Amniotic epithelial cell (primary cell): ENCODE data around the gene C21orf91.

Experiments
- DNase-seq: peaks from one replicate; pipeline ENCODE4 v3.0.0-alpha.2; 2010; ENCODE audit warnings: low read depth

Gene C21orf91

DNA sequence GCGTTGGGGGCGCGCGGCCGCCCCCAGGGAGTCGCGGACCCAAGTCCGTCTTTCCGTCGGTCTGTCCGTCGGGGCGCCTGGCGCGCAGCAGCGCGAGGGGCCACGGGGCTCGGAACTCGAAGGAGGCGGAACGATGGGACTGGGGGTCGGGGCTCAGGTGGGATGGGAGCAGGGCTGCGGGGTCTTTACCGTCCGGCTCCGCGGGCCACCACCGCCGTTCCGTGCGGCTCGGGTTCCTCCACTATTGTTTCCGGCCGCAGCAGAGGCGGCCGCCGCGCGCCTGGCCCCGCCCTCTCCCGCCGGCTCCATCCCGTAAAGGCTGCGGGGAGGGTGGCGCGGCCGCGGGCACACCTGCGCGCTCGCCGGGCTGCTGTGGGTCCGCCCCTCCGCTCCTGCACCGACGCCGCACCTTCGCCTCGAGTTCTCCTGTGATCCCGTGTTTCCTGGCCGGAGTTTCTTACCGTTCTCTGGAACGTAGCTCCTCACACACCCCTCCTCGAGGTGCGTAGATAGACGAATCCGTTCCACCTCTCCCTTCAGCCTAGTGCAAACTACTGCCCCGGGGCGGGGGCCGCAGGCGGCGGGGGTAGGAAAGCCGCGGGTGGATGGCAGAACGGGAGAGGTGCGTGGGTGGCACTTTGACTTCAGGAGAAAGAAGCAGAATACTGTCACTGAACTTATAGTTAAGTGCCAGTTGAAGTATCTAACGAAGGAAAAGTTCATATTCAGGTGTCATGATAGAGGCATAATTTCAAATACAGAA, at the start of gene C21orf91:
Gene C21orf91, minus strand, starts transcription at position 243 of the 763 bp plus-strand sequence. CDS start 1,038 bp downstream, outside the sequence.
- peak; percentile 86 for DNase-seq

DNA sequence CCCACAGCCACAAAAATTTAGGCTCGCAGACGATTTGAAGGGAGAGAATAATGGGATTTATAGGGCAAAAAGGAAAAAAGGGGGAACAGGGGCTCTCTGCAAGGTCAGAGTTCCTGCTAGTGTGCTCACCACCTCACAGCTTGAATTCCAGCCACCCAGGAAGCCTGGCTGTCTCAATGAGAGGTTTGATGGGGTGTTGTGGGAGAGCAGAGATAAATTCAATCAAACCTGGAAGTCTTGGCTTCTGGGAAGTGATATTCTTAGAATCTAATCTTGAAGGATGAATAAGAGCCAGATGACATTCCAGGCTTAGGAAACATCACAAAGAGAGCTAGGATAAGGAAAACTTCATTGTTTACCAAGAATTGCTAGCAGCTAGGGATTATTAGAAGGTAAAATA, 47.4 kb upstream of the C21orf91 start:
- DNase-seq, result no peak

DNA sequence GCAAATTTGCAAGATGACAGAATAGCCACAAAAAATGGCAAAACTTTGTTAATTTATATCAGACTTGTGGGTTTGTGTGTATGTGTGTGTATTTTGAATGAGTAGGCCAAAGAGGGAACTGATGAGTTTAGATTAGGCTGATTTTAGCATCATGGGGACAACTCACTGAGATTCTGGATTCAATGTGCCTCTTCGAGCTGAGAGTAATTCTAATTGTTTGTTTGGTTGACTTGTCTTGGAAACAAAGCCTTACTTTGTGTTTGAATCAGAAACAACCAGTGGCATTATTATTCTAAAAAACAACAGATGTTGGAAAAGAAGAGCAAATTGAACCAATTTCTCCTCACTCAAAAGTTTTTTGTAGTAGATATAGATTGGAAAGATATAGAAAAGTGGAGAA, 40.5 kb upstream of the C21orf91 start:
- no peak for DNase-seq

DNA sequence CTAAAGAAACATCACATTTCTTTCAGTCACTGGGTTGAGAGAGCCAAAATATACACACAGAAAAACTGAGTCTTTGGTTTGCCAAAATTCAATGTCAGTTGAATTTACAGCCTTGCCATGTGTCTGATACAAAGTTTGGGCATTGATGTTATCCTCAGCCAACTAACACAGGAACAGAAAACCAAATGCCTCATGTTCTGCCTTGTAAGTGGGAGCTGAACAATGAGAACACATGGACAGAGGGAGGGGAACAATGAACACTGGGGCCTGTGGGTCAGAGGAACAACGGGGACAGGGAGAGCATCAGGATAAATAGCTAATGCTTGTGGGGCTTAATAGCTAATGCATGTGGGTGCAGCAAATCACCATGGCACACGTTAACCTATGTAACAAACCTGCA, 39.6 kb upstream of the C21orf91 start:
- no peak for DNase-seq

DNA sequence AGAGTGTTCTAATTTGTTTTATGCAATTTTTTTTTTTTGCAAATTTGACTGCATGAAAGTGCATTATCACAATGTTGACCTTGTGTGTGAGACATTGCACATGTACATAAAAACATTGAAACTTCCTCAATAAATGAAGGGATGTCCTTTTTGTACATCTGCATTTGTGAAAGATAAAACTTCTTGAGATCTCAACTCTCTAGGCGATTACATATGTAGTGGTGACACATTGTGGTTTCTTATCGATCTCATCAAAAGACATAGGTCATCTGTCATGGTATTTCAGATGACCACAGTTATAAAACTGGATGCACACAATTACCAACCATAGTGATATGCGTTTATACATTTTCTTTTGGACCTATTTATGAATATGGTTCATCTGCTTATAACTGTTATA, 35.6 kb upstream of the C21orf91 start:
- DNase-seq, result no peak

DNA sequence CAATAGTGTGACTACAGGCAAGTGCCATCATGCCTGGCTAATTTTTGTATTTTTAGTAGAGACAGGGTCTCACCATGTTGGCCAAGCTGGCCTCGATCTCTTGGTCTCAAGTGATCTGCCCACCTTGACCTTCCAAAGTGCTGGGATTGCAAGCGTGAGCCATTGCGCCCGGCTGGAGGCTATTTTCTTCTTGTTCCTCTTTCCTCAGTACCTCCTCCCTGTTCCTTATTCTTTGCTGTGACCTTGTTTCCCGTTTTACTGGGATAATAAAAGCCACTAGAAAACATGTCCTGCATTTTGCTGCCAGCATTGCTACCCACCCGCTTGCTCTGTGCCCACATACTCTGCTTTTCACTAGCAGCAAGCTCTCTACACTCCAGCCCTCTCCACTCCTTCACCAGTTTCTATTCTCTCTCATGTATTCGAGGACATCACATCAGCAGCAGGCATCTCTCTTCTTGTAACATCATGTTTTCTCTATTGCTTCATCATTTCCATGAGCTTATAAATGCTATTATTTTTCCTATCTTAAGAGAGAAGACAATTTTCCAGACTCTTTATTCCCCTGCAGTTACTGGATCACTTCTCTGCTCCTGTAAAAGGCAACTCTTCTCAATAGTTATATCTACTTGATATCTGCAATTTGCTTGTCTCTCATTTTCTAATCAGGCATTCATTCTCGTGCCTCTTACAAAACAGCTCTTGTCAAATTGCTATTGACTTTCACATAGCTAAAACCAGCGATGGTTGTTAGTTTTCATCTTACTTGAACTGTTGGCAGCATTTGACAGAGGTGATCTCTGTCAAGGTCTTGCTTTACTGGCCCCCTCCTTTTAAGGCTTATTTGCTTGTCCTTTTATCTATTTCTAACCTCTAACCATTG, 34.5 kb upstream of the C21orf91 start:
- DNase-seq, result no peak

DNA sequence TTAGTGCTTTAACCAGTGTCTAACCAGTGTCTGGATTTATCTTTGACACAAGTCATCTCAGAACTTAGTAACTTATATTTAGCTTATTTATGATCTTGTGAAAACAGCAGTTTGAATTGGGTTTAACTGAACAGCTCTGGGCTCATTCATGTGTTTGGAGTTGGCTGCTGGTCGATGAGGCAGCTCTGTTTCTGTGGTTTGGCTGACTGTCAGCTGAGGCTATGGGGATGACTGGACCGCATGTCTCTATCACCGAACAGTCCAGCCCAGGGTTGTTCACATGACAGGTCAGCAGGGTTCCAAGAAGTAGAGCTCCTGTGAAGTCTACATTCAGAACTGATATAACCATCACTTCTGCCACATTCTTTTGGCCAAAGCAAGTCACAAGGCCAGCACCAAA, 29.1 kb upstream of the C21orf91 start:
- peak; percentile 91 for DNase-seq

DNA sequence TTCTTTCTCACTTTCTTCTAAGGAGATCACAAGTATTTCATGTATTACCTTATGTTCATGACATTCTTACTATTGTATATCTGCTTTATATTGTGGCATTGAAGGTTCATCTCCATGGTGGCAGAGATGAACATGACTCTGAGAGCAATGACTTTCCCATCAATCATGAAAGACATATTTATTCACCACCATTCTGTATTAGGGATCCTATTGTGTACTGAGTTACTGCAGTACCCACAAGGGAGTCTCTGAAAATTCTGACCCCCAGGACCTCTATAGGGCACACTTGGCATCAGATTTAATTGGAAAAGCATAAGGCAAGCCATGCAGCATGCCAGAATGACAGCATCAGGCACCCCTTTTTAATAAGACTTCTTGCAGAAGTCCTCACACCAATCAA, 21.9 kb upstream of the C21orf91 start:
- no peak for DNase-seq

DNA sequence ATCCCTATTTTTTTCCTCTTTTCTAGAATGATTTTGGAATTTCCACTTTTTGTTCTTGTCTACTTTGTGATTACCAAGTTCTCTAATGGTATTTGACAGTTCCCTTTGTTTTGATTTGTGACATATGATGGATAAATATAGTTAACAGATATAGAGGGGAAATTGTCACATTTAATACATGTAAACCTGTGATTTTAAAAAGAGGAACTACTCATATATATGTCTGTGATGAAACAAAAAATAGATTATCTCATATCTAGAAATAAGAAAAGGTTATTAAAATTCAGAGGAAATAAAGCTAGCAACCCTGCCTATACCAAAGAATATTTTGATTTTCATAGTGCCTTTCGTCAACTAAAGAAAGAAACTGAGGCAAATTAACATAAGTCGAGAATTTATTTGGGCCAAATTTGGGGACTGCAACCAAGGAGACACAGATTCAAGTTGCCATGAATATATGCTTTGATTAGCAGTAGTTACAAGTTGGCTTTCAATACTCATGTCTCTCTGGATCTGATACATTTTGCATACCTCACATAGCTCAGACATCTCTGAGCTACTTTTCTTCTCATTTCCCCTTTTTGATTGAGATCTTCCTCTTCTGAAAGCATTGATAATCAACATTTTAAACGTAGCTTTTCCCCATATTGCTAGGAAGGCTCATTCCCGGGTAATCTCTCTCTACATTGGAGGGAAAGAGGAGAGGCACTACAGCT, 15.6 kb upstream of the C21orf91 start:
- no peak for DNase-seq

DNA sequence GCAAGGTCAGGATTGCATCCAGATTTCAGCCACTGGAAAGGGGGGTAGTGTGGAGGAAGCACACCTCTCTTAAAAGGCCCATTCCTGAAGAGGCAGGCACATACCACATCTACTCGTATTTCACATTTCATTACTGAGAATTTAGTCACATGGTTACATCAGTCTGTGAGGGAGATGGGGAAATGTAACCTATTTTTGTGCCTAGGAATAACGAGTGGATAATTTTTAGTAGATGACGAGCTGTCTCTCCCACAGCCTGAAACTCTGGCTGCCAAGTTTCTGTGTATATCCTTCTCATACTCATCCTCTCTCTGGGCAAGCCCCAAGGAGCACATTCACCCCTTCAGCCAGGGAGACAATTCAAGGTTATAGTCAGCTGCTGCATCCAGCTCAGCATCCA, 10.3 kb upstream of the C21orf91 start:
- peak; percentile 7 for DNase-seq

DNA sequence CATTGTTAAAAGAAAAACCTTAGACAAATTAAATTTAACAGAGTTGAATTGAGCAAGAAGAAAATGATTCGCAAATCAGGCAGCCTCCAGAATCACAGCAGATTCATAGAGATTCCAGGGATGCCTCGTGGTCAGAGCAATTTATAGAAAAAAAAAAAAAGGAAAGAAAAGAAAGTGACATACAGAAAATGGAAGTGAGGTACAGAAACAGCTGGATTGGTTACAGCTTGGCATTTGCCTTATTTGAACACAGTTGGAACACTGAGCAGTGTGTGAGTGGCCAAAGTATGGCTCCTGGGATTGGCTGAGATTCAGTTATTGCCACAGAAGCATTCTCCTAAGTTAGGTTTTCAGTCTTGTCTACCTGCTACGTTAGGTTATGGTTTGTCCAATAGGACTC, 9.1 kb upstream of the C21orf91 start:
- peak; percentile 27 for DNase-seq

DNA sequence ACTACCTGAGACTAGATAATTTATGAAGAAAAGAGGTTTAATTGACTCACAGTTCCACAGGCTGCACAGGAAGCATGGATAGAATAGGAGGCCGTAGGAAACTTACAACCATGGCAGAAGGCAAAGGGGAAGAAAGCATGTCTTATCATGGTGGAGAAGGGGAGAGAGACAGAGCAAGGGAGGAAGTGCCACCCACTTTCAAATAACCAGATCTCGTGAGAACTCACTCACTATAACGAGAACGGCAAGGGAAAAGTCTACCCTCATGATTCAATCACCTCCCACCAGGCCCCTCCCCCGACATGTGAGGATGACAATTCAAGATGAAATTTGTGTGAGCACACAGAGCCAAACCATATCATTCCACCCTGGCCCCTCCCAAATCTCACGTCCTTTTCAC, 4.7 kb upstream of the C21orf91 start:
- no peak for DNase-seq

DNA sequence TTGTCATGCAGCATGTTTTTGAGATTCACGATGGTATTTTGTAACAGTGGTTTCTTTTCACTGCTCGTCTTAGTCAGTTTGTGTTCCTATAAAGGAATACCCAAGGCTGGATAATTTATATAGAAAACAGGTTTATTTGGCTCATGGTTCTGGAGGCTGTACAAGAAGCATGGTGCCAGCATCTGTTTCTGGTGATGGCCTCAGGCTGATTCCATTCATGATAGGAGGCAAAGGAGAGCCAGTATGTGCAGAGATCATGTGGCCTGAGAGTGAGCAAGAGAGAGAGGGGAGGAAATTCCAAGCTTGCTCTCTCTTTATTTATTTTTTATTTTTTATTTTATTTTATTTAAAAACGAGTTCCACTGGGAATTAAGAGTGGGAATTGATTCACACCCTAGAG, 2.0 kb upstream of the C21orf91 start:
- DNase-seq, result no peak

DNA sequence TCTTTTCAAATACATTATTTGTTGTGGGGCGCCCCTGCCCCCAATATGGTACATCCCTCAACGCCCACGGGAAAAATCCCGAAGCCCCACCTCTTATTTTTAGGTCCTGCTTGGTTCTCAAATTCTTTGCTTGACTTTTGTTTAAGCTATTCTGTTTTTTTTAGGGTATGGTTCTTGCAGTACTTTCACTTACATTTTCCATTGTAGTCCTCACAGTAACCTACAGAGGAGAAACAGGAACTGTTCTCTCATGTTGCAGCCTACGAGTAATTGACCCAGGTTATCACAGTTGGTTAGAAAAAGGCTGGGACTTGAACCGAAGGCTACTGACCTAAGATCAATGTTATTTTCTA, 697 bp upstream of the C21orf91 start:
- no peak for DNase-seq

DNA sequence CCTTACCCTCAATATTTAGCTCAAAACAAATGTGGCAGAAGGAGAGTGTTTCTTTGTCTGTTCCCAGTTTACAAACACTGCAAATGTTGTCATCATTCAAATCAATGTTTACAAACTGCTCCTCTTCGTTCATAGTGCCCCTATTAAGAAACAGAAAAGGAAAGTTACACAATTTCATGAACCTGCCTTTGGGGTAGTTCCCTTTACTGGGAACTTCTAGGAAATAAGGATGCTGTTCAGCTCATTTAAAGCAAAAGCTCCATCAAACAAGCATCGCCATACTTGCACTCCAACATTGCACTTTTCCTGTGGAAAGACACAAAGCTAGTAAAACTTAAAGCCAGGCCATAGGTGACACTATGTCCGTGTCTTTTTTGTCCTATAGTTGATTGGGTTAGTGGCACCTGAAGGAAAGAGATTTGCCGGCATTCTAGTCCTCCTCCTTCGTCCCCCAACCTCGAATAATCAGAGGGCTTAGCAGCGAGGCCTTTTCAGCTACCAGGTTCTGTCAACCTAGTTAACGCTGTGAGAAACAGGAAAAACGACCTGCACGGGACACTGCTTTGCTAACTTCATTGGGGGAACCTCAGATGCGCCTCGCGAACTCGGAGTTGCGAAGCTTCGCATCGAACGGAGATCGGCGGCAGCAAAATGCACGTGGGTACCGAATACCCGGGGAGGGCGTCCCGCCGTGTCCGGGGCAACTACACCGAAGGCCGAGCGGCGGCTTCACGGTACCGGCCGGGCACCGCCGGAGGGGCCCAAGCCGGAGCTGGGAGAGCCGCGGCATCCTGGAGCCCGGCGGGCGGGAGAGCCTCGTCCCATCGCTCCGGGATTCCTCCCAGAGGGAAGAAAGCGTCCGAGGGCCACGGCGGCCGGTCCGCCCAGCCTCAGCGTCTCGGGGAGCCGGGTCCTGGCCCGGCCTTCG, 706 bp downstream of the C21orf91 start:
- peak; percentile 52 for DNase-seq

DNA sequence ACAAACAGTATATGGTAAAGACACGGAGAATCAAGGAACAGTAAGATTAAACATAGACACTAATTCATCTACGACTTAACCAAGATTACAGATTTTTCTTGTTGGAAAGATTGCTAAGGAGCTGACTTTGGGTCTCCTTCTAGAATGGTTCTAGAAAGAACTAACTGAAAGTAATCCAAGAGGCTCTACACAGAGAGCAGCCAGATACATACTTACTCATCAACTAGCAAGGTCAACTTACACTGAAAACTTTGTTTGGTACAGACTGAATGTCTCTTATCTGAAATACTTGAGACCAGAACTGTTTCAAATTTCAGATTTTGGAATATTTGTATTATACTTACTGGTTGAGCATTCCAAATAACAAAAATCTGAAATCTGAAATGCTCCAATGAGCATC, 5.8 kb downstream of the C21orf91 start:
- peak; percentile 17 for DNase-seq

DNA sequence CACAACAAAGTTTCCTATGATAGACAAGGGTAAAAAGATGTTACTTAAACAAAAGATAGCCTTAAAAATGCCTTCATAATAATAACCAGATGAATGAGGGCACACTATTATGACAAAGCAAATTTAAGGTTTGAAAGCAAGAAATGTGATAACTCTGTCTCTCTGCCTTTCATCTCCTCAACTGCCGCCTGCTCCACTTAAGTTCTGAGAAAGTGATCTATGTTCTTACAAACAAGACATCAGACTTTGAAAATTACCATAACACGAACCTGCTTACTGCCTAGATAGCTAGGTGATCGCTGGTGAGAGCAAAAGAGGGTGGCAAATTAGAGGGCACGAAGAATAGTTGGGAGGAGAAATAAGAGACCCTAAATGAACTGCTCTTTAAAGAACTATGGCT, 13.2 kb downstream of the C21orf91 start:
- DNase-seq, result no peak

DNA sequence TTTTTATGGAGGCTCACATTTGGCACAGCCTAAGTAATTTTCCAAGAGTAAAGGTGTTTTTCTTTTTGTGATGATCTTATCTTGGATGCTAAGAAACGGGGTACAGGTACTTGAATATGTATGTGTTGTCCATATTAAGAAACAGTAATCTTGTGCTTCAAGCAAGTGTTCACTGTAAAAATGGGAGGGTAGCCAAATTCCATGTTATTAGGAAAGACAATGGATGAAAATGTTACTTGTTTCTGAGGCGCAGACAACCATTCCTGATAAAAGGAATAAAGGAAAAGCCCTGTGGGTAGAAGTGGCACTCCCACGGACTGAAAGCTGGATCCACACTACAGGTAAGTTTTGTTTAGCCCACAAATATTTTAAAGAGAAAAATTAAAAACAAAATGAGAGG, 15.6 kb downstream of the C21orf91 start:
- no peak for DNase-seq

DNA sequence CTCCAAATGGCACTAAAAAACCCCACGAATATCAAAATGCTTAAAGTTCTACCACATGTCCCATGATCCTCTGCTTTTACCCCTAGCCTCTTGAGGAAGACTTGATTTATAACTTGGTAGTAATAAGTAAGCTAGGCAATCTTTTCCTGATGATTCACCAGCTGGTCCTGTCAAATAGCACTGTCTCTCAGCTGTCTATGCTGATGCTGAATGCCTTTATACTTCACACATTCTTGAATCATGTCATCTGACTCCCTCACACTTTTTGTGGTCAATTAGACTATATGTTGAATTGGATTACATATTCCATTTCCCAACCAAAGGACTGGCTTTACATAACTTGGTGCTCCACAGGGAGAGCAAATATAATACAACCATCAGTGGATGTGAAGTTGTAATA, 16.6 kb downstream of the C21orf91 start:
- DNase-seq, result peak; percentile 87

DNA sequence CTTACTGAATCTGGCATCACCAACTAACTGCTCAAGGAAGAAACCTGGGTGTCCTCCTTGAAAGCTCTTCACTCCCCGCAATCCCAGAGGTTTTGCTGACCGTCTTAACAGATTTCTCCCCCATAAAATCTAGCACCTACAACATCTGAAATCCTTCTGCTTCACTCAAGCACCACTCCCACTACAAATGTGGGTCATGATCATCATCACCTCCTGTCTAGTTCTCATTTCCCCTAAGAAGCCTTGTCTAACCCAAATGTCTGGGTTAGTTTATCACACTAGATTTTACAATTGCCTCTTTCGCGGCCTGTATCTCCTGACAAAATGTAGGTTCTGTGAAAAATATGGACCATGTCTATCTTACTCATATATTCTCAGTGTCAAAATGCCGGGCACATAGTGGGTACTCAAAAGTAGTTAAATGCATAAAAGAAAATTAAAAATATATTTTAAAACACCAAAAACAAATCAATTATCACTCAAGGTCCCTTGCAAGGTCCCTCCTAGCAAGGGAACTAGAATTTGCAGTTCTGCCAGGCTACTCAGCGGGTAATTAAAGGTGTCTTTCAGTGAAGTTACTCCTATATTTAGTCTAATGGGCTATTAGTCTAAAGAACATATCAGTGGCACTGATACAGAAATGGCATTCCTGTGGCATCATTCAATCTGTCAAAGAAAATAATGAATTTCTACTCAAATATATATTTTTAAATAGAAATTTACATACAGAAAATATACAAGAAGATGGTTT, 19.6 kb downstream of the C21orf91 start:
- no peak for DNase-seq

DNA sequence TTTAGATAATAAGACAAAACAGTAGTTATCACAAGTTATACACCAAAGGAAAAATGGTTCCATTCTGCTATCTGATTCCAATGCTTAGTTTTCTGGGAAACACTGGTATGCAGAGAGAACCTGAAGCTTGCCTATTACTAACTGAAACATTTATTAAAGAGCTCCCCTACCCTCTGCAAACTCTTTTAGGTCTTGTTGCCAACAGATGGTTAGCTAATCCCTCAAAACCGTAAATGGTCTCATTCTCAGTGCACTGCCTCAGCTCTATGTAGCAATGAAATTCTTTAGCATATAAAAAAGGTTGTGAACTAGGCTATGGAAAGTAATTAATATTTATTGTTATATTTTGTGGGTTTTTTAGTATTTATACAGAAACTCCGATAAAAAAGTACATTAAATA, 20.4 kb downstream of the C21orf91 start:
- peak; percentile 43 for DNase-seq
